Panc1 (cell line): ENCODE measurements around the gene NDUFB2. TPM values are rescaled to one million over a fixed set of nuclear protein-coding genes. Genes with fewer than 3 reads are reported as not detected.

Source experiments
- ATAC-seq: fragments of 200-7000 bp; cut with Tn5 transposase; 2 replicates; pipeline ENCODE4 v1.9.1; 2020; ENCODE audit warnings: mild to moderate bottlenecking, moderate library complexity
- Bru-seq: library from RNA; stranded (reverse); fragments of 400-500 nt; gene quantifications from one replicate; lab custom pipeline; 2021; lab: Mats Ljungman, UMichigan
- BruChase-seq, 2 experiments: library from RNA; stranded (reverse); fragments of 400-500 nt; gene quantifications; one replicate each; lab custom pipeline; 2021; lab: Mats Ljungman, UMichigan
- BruUV-seq: library from RNA; stranded (reverse); fragments of 400-500 nt; replicated peaks from 2 replicates; lab custom pipeline; 2021; lab: Mats Ljungman, UMichigan
- CTCF ChIA-PET: fragments of 300-600 bp; sonication (Branson Sonifier 250); formaldehyde crosslinking; loops from one replicate; lab custom pipeline; 2022; ENCODE audit warnings: antibody characterized with exemption; lab: Charles Lee
- POLR2A ChIA-PET: fragments of 300-600 bp; sonication (Branson Sonifier 250); formaldehyde crosslinking; loops from one replicate; lab custom pipeline; 2022; ENCODE audit warnings: antibody characterized with exemption; lab: Charles Lee
- DNase-seq: peaks from one replicate; pipeline ENCODE4 v3.0.0-alpha.2; 2010; ENCODE audit warnings: low read depth, low spot score
- H3K27ac ChIP-seq: 2 replicates; pipeline ENCODE4 v1.5.1; 2011; ENCODE audit warnings: mild to moderate bottlenecking, low read length, inconsistent platforms
- H3K27me3 ChIP-seq: fragments of 200-500 bp; sonication (Bioruptor generic); 2 replicates; pipeline ENCODE4 v1.6.0; 2014; ENCODE audit warnings: low read length, inconsistent platforms; ENCODE audit not compliant: control insufficient read depth, insufficient read depth
- H3K36me3 ChIP-seq: fragments of 200-500 bp; sonication (Bioruptor generic); 2 replicates; pipeline ENCODE4 v1.5.1; 2014; ENCODE audit warnings: inconsistent platforms, mild to moderate bottlenecking, low read length, moderate library complexity; ENCODE audit not compliant: control insufficient read depth, insufficient read depth
- H3K4me1 ChIP-seq: 2 replicates; pipeline ENCODE4 v1.5.1; 2011; ENCODE audit warnings: inconsistent platforms, mild to moderate bottlenecking, low read length, moderate library complexity; ENCODE audit not compliant: control insufficient read depth, insufficient read depth
- H3K4me3 ChIP-seq, 2 experiments: 2 replicates each; pipeline ENCODE4 v1.5.1; 2011 to 2012; ENCODE audit warnings: low read depth in 2 of 2, low read length in 2 of 2, mild to moderate bottlenecking in 2 of 2, inconsistent platforms in 1 of 2, moderate library complexity in 1 of 2
- H3K9me3 ChIP-seq: fragments of 200-500 bp; sonication (Bioruptor generic); 2 replicates; pipeline ENCODE4 v1.5.1; 2014; ENCODE audit warnings: low read depth, mild to moderate bottlenecking, inconsistent platforms, low read length, moderate library complexity; ENCODE audit not compliant: control insufficient read depth, insufficient read depth
- POLR2AphosphoS5 ChIP-seq: IDR thresholded peaks from 2 replicates; pipeline ENCODE4 v1.6.1; 2012; ENCODE audit warnings: mild to moderate bottlenecking, low read depth, low read length, moderate library complexity
- SIN3A ChIP-seq: IDR thresholded peaks from 2 replicates; pipeline ENCODE4 v1.6.1; 2012; ENCODE audit warnings: low read depth, mild to moderate bottlenecking, low read length, moderate library complexity, borderline replicate concordance; ENCODE audit not compliant: insufficient read depth
- TCF7L2 ChIP-seq: IDR thresholded peaks from 2 replicates; pipeline ENCODE4 v1.6.1; 2011; ENCODE audit warnings: mild to moderate bottlenecking, low read depth, low read length, inconsistent platforms
- in situ Hi-C: cut with HindIII; loops from 2 replicates; pipeline ENCODE4 v1.10.0; 2016; ENCODE audit warnings: low sequenced_read_pairs, low pct_unique_long_range_greater_than_20kb
- intact Hi-C: fragments of 100-400 bp; cut with micrococcal nuclease; formaldehyde crosslinking; loops from one replicate; pipeline ENCODE4 v1.10.0; 2022; ENCODE audit not compliant: unreplicated experiment
- long read RNA-seq: library from polyadenylated mRNA; unstranded; transcript quantifications from one replicate; pipeline ENCODE4 v2.0.0, GENCODE V29; 2021; ENCODE audit not compliant: unreplicated experiment
- polyA plus RNA-seq: library from polyadenylated mRNA; unstranded; fragments of >200 nt; gene quantifications from one replicate; pipeline ENCODE4 v1.2.1, GENCODE V29; 2012; ENCODE audit warnings: missing spikeins; ENCODE audit not compliant: insufficient read length
- total RNA-seq: library from RNA; stranded (reverse); gene quantifications from one replicate; pipeline ENCODE4 v1.2.1, GENCODE V29; 2021; ENCODE audit not compliant: unreplicated experiment
- TF ChIP-seq, protein P1 (sequence below), 2 experiments: IDR thresholded peaks; 2 replicates each; pipeline ENCODE4 v1.6.1; 2011 to 2012; ENCODE audit warnings: low read depth in 2 of 2, control low read depth in 1 of 2, low read length in 1 of 2, mild to moderate bottlenecking in 1 of 2, moderate library complexity in 1 of 2; ENCODE audit not compliant: insufficient read depth in 1 of 2
- TF ChIP-seq, protein P2 (sequence below): fragments of 450-650 bp; IDR thresholded peaks from 2 replicates; pipeline ENCODE4 v1.5.1; 2017; ENCODE audit warnings: mild to moderate bottlenecking

The NDUFB2 gene
- total RNA-seq: 246 TPM
- polyA plus RNA-seq: 265 TPM
- Bru-seq, nascent RNA: percentile 70 among the genes with signal in this experiment
- percentile 81 among the genes with signal in this experiment for BruChase-seq, experiment 1, labeled RNA remaining after a 2-hour chase
- percentile 72 among the genes with signal in this experiment for BruChase-seq, experiment 2, labeled RNA remaining after a 6-hour chase
- long read RNA-seq, transcript NDUFB2-201 (4 exons, 504 nt): major isoform, 216 of 251 reads
- long read RNA-seq, transcript NDUFB2-212 (4 exons, 1,666 nt): minor isoform, 5 of 251 reads
- long read RNA-seq, transcript NDUFB2-214 (3 exons, 665 nt): minor isoform, 5 of 251 reads
- long read RNA-seq, partial matches to known transcripts: 10 of 251 reads
- long read RNA-seq, other reads (novel, unspliced or antisense): 11 of 251 reads

DNA sequence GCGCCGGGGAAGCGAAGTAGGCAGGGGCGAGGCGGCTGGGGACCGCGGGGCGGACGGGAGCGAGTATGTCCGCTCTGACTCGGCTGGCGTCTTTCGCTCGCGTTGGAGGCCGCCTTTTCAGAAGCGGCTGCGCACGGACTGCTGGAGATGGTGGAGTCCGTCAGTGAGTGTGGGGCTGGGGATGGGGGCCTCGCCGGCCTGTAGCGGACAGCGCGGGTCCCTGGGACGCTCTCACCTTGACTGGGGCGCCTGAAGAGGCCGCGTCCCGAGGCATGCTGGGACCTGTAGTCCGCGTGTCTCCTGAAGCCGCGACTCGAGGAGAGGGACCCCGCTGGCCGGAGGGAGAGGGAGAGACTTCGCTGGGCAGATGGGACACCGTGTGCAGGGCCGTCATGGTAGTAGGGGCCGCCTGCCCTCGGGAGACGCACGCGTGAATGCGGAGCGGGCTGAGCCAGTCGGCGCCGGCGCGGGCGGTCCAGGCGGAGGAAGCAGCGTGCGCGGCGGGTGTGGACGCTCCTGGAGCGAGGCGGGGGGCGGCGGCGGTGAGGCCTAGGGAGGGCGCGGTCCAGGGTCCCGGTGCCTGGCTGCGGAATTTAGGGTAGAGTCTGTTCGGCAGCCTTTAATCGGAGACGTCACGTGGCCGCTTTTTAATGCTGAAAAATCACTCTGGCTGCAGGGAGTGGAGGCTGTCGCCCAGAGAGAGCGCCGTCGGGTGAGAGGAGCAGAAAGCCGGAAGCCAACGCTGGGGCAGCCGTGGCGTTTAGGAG is at the start of gene NDUFB2:
Gene NDUFB2, plus strand, starts transcription at position 29 of the 767 bp plus-strand sequence. Its CDS starts 37 bp downstream, at position 66.
- peaks cover 20% of the 10 kb centered on the region for H3K4me1 ChIP-seq
- BruUV-seq: no TSS peak
- no peaks in the 10 kb centered on the region for H3K27me3 ChIP-seq
- H3K36me3 ChIP-seq: no peaks in the 10 kb centered on the region
- TF ChIP-seq POLR2AphosphoS5: peak; percentile 90
- TF ChIP-seq, protein P1, sequence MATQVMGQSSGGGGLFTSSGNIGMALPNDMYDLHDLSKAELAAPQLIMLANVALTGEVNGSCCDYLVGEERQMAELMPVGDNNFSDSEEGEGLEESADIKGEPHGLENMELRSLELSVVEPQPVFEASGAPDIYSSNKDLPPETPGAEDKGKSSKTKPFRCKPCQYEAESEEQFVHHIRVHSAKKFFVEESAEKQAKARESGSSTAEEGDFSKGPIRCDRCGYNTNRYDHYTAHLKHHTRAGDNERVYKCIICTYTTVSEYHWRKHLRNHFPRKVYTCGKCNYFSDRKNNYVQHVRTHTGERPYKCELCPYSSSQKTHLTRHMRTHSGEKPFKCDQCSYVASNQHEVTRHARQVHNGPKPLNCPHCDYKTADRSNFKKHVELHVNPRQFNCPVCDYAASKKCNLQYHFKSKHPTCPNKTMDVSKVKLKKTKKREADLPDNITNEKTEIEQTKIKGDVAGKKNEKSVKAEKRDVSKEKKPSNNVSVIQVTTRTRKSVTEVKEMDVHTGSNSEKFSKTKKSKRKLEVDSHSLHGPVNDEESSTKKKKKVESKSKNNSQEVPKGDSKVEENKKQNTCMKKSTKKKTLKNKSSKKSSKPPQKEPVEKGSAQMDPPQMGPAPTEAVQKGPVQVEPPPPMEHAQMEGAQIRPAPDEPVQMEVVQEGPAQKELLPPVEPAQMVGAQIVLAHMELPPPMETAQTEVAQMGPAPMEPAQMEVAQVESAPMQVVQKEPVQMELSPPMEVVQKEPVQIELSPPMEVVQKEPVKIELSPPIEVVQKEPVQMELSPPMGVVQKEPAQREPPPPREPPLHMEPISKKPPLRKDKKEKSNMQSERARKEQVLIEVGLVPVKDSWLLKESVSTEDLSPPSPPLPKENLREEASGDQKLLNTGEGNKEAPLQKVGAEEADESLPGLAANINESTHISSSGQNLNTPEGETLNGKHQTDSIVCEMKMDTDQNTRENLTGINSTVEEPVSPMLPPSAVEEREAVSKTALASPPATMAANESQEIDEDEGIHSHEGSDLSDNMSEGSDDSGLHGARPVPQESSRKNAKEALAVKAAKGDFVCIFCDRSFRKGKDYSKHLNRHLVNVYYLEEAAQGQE (IDR thresholded peaks at IDR 0.05; ENCODE audit: insufficient read depth in 1 of 2, low read depth in 2 of 2, low read length in 1 of 2): no peak
- peak; percentile 24; the same call in 1 of the 2 replicates for TF ChIP-seq TCF7L2
- peak; percentile 46; the same call in 1 of the 2 replicates for TF ChIP-seq SIN3A
- intact Hi-C loops (no loop called here), in situ Hi-C loops (no loop called here)
- peak; percentile 97 for ATAC-seq
- no peaks in the 10 kb centered on the region for H3K9me3 ChIP-seq
- H3K4me3 ChIP-seq: peak within 1 kb of the TSS; percentile 79 to 86
- ChIA-PET POLR2A (interaction anchor here (0.6 kb wide), 1 partner anchor 315 kb away, joined by 3 read pairs; no protein-coding TSS in a partner anchor), CTCF (no interaction called here)
- peak; percentile 70 for DNase-seq
- H3K27ac ChIP-seq: peak within 1 kb of the TSS; percentile 71

DNA sequence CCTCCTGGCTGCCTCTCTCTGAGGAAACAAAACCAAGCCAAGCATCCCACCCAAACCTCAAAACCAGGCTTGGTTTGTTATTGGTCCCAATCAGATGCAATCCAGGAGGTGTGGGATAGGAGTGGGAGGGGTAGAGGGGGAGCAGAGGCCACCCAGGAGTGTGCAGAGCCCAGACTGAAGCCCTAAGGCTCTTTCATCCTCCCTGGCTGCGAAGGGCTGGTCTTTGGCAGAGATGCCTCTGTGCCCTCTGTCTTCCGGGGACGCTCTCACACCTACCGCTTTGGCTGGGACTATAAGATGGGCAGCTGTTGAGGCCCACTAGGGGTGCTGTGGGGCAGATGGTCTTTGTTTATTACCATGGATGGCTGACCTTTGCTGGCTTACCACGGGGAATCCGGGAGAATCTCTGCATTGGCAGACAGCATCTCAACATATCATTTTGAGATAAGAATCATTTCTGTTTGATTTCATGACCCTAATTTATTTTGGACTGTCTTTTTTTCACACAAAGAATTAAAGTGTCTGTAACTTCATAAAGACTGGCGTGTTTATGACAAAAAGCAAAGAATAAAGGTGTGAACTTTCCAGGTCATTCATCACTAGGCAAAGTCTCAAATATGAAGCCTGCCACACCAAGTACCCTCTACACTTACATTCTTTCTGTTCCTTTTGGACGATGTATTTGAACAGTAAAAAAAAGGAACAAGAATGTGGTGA is 49.4 kb upstream of the NDUFB2 start:
- DNase-seq: no peak
- TF ChIP-seq SIN3A (no peak), TCF7L2 (no peak)
- TF ChIP-seq, protein P2, sequence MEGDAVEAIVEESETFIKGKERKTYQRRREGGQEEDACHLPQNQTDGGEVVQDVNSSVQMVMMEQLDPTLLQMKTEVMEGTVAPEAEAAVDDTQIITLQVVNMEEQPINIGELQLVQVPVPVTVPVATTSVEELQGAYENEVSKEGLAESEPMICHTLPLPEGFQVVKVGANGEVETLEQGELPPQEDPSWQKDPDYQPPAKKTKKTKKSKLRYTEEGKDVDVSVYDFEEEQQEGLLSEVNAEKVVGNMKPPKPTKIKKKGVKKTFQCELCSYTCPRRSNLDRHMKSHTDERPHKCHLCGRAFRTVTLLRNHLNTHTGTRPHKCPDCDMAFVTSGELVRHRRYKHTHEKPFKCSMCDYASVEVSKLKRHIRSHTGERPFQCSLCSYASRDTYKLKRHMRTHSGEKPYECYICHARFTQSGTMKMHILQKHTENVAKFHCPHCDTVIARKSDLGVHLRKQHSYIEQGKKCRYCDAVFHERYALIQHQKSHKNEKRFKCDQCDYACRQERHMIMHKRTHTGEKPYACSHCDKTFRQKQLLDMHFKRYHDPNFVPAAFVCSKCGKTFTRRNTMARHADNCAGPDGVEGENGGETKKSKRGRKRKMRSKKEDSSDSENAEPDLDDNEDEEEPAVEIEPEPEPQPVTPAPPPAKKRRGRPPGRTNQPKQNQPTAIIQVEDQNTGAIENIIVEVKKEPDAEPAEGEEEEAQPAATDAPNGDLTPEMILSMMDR: peak; percentile 80
- no TSS peak for BruUV-seq
- intact Hi-C loops: no loop called here
- in situ Hi-C loops: no loop called here
- H3K36me3 ChIP-seq: no peaks in the 10 kb centered on the region
- no peaks in the 10 kb centered on the region for H3K4me1 ChIP-seq
- no peaks in the 10 kb centered on the region for H3K9me3 ChIP-seq
- ChIA-PET POLR2A (interaction anchor here (0.6 to 0.7 kb wide), 2 partner anchors 19 to 88 kb away, joined by 3 to 5 read pairs; no protein-coding TSS in a partner anchor), CTCF (interaction anchor here (0.5 to 0.7 kb wide), 3 partner anchors 19 to 60 kb away, joined by 3 to 7 read pairs (median 3); no protein-coding TSS in a partner anchor)
- H3K27me3 ChIP-seq: no peaks in the 10 kb centered on the region
- H3K27ac ChIP-seq: no peak overlapping the region
- ATAC-seq: peak; percentile 90
- no peak overlapping the region for H3K4me3 ChIP-seq
